Activated CD4-positive, alpha-beta T cell treated with anti-CD3 and anti-CD28 coated beads, Interleukin-2, amount 50 U/mL, for 1 hour (primary cell): ENCODE measurements around the gene ING5.

Source experiments
- DNase-seq: peaks from one replicate; pipeline ENCODE4 v3.0.0-alpha.2; 2020

The ING5 gene

DNA sequence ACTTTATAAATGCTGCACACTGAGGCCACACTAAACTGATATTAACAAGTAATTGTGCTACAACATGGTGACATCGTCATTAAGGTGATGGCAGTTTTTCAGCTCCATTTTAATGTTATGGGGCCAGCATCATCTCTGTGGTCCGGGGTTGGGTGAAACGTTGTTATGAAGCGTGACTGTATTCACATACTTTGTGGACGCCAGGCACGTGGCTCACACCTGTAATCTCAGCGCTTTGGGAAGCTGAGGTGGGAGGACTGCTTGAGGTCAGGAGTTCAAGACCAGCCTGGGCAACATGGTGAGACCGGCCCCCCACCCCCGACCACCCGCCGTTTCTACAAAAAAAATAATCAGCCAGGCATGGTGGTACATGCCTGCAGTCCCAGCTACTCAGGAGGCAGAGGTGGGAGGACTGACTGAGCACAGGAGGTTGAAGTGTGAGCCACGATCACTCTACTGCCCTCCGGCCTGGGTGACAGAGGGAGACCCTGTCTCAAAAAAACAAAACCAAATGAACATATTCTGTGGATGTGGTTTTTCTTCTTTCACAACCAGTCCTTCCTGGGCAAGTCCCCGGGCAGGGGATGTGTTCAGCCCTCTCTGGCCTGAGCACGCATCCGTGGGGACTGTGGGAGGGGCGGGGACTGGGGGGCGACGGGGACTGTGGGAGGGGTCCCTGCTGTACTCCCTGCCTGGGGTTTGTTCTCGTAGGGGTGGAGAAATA, 61.9 kb downstream of the ING5 start:
- DNase-seq: no peak

DNA sequence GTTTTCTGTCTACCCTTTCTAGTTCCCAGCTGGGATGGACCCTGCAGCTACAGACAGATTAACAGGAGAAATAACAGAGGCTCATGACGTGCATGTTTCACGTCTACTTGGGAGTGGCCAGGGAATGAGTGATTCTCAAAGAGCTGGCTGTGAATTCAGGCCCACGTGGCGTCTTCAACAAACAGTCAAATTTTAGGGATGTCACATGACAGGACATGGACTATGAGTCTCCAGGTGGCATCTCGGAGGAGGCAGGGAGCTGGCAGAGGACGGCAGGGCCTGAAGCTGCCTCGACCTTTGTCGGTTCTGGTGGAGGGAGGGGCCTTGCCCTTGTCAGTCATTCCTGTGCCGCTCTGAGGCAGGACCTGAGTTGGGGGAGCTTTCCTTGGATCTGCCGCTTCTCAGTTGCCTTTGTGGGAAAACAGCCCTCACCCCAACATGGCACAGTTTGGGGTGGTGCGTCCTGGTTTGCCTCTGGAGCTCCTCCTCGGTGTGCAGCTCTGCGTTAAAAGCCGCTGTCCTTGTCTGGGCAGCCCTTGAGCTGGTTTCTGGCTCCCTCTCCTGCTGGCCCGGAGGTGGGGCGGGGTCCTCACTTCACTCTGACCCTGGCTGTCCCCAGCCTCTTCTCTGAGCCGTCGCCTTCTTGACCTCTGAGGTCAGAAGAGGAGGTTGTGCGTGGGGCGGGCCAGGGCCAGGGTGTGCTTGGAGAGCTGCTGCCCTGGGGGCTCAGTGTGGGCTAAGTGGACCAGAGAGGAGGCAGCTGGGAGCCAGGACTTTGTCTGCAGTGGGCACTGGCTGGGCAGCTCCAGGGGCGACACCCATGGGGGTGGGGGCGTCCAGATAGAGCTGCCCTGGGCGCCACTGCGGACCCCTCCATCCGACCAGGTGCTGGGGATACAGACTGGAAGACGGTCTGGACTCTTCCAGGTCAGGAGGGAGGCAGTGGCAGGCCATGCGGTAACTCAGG, 62.7 kb downstream of the ING5 start:
- no peak for DNase-seq

DNA sequence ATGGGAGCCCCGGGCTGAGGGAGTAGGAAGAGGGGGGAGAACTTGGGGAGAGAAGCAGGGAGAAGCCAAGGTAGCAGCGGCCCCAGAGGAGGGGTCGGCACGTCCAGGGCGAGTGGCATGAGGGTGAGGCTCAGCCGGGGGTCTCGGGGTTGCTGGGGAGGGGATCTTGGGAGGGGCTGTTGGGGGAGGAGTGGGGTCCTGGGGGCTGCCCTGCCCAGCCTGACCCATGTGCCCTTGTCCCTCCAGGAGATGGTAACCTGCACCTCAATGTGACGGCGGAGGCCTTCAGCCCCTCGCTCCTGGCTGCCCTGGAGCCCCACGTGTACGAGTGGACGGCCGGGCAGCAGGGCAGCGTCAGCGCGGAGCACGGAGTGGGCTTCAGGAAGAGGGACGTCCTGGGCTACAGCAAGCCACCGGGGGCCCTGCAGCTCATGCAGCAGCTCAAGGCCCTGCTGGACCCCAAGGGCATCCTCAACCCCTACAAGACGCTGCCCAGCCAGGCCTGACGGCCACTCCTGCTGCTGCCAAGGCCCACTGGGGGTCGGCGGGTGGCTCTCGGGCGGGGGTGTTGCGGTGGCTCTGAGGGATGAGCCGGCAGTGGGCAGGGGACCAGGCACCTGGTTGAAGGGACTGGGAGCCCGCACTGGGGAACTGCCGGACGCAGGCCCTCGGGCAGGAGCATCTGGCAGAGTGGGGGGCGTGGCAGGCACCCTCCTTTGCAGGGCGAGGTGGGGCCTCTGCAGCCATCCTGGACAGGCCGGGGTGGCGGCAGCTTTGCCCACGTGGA, 65.8 kb downstream of the ING5 start:
- no peak for DNase-seq

DNA sequence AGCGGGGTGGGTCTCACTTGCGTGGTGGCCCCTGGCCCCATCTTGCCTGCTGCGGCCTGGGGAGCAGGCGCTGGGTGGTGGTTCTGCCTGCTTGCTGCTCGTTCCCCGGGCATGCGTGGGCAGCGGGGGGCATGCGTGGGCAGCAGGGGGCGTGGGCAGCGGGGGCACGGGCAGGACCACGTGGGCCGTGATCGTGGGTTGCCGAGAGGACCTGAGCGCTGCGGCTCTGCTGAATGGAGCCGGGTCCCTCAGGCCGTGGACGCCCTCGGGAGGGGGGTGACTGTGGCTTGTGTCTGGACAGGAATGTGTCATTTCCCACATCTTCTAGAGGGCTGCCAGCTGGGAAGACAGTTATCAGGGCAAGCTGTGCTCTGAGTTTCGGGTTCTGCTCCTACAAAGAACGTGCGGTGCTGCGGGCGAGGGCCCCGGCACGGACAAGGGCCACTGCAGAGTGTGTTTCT, 66.4 kb downstream of the ING5 start:
- no peak for DNase-seq

DNA sequence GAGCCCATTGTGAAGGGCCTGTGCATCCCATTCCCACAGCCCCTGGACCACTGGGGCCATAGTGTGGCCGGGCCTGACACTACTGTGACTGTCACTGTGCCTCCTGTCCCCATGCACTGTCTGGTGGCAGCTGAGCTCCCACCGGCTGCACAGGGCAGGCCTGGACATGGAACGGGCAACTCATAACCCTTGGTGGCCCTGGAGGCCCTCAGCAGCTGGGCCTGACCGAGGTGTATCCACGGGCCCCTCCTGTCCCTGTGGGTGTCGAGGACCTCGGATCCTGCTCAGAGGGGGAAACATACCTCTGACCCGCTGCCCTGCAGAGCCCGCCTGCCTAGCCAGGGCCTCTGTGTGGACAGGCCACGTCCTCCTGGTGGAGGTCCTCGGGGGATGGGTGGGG, 67.0 kb downstream of the ING5 start:
- DNase-seq: no peak

DNA sequence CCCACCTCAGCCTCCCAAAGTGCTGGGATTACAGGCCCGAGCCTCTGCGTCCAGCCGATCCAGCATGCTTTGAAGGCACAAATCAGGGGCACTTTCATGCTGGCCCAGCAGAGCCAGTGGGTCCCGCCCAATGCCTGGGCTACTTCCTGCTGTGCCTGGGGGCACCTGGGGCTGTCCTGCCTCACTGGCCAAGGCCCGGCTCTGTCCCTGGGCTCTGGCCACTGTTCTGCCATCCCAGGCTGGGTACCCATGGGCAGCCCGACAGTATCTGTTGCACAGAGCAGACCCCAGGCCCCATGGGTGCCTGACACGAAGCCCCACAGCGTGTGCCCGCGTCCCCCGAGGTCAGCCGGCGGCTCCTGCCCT, 68.0 kb downstream of the ING5 start:
- DNase-seq: no peak

DNA sequence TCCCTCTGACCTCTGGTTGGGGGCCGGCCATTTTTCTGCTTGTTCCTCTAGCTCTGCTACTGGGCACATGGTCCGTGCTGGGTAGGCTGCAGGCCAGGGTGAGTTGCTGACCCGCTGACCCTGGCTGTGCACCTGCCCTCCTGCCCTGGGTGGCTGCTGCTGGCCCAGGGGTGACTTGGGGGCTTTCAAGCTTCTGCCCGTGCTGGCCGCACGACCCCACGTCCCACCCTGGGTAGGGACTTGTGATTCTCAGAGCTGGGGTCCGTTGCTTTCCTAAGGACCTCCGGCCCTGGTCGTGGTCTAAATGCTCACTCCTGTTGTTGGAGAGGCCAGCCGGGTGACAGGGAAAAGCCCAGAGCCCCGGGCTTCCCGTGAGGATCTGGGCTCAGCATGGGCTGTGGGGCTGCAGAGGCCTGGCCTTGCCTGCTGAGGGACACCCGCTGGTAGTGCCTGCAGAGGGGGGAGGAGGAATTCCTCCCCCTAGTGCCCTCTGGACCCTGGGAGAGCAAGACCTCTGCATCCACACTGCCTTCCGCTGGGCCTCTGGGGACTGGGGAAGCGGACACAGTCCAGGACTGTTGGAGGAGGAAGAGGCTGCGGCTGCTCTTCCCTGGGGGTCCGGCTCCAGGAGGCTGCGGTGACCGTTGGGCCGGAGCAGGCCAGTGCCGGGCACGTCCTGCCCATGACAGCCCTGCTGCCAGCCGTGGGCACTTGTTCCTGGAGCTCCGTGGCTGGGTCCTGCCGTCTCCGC, 68.5 kb downstream of the ING5 start:
- DNase-seq: no peak

DNA sequence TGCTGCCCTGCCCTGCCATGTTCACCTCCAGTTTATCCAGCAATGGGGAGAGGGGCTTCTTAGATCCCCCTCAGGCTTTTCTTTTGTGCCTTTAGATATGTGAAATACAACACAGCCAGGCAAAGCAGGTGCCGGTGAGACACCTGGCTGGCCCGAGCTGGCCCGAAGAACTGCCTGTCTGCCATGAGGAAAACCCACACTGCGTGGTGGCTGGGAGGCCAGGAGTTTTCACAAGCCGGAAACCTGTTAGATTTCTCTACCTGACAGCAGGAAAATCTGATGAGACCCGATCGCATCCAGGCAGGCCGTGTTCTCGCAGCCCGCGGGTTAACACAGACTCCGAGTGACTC, 69.1 kb downstream of the ING5 start:
- no peak for DNase-seq

DNA sequence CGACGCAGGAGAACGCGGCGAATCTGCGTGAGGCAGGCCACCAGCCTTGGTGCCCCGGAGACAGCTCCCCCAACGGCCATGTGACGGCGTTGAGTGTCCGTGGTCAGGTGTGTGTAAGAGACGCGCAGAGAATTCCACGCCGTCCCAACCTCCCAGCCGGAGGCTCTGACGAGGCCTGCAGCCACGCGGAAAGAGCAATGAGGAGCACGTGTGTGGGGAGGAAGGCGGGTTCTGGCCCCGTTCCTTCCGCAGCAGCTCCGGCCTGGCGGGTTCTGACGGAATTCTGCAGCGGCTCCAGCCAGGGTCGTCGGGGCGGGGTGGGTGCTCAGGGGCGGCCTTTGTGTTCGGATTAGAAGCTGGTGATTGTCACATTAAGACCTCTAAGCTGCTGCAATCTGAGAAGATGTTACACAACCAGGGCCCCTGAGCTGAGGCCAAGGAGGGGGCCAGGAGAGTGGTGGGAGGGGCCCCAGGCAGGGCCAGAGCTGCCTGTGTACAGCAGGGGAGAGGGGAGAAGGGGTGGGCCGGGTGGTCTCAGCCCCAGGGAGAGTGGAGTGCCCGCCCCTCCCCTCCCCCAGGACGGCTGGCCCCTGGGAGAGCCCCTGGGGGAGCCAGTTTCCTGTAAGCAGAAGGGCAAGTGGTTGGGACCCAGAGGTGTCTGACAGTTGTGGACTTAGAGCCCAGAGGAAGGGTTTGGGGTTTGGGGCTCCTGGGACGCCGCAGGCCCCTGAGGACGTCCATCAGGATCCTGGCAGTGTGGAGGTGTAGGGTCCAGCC, 69.6 kb downstream of the ING5 start:
- no peak for DNase-seq

DNA sequence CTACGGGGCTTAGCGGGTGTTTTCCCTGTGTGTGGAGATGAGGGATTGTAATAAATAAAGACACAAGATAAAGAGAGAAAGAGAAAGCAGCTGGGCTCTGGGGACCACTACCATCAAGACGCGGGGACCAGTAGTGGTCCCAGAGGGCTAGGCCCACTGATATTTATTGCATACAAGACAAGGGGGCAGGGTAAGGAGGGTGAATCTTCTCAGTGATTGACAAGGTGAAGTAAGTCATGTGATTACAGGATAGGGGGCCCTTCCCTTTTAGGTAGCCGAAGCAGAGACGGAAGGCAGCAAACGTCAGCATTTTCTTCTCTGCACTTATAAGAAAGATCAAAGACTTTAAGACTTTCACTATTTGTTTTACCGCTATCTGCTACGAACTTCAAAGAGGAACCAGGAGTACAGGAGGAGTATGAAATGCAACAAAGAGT, 70.2 kb downstream of the ING5 start:
- DNase-seq: no peak

DNA sequence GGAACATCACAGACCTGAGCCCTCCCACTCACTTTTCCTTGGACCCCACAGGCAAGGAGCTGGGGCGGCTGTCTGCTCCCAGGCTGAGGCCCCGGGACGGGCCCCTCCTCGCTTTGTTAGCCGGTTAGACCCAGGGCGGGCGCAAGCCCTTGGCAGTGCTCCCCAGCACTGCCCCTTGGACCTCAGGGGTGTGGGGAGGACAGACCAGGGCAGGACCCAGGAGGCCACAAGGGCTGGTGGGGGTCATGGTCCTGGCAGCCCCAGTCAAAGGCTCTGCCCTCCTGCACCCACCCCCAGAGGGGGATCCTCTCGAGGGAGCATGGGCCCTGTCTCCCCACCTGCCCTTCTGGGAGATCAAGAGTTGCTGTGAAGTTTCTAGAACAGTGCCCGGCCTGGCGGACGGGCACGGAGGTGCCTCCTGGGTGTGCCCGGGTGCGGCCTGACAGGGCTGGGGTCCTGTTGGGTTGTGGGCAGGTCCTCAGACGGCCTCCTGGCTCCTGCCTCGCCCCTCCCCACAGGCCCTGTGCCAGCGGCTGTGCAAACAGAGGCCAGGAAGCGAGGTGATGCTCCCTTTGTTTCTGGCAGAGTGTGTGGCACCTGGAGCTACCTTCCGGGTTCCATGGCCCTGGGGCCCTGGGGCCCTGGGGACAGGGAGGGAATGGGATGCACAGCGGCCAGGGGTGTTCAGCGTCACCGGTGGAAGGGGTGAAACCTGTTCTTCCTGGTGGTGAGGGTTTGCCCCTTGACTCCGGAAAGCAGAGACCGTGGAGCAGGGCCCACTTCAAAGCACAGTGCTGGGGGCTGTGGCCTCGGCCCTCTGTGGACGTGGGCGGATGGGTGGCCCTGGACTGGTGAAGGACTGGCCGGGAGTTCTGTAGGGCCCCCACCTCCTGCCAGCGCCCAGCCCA, 71.9 kb downstream of the ING5 start:
- no peak for DNase-seq

DNA sequence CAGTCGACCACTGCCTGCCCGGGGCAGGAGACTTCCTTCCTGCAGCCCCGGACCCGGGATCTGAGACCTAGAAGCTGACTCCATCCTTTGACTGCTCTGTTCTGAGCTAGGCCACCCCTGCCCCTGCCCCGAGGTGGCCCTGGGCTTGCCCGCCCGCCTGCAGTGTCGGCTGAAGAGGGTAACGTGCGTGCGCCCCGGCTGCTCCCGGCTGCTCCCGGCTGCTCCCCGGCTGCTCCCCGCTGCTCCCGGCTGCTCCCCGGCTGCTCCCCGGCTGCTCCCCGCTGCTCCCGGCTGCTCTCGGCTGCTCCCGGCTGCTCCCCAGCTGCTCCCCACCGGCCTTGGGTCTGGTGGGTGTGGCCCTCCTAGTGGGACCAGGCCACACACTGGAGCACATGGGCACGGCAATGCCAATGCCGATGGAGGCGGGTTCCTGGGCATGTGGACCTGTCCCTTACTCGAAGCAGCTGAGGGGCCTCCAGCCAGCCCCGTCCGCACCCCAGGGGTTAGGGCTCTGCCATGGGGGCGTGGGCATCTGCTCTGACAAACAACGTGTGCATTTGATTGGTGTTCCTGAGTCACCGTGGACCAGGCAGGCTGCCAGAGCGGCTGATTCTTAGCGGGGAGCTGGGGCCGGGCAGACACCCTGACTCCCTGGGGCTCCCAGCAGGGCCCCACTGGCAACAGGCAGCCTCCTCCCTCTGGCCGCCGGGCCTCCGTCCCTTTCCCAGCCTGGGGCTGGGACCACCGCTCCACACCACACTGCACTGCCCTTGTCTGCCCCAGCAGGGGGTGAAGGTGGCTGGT, 72.8 kb downstream of the ING5 start:
- DNase-seq: no peak

DNA sequence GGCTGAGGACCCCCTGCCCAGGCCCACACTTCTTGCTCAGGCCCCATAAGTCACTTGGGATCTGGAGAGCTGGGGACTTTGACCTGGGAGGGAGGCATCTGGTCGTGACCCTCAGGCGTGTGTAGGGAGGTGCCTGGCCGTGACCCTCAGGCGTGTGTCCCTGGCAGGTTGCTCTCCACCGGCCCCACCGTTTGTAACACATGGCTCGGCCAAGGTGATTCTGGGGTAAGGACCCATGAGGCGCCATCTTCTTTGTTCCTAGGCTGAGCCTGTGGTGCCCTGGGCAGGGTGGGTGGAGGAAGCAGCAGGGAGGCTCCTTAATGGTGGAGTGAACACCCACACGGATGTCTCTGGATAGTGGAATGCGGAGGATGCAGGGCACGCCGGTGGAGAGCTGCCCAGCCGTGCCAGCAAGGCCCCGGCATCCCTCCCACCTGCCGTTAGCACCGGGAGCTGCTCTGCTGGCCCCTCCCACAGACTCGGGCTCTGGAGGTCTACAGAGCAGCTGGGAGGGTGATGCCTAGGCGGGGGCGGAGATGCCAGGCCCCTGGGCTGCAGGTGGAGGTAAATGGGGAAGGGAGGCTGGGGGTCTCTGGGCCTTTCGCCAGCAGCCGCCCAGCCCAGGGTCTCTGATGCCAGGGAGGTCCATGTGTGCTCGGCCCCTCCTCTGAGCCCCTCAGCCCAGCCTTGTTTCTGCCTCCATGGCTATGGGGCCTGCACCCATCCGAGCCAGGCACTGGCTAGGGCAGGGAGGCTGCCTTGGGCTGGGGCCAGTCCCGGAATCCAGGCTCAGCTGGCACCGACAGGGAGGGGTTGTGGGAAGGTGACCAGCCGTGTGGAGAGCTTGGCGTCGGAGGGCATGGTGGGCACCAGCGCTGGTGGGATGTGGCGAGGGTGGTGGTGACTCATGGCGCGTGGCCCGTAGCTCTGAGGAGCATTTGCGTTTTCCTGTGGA, 73.7 kb downstream of the ING5 start:
- DNase-seq: no peak

DNA sequence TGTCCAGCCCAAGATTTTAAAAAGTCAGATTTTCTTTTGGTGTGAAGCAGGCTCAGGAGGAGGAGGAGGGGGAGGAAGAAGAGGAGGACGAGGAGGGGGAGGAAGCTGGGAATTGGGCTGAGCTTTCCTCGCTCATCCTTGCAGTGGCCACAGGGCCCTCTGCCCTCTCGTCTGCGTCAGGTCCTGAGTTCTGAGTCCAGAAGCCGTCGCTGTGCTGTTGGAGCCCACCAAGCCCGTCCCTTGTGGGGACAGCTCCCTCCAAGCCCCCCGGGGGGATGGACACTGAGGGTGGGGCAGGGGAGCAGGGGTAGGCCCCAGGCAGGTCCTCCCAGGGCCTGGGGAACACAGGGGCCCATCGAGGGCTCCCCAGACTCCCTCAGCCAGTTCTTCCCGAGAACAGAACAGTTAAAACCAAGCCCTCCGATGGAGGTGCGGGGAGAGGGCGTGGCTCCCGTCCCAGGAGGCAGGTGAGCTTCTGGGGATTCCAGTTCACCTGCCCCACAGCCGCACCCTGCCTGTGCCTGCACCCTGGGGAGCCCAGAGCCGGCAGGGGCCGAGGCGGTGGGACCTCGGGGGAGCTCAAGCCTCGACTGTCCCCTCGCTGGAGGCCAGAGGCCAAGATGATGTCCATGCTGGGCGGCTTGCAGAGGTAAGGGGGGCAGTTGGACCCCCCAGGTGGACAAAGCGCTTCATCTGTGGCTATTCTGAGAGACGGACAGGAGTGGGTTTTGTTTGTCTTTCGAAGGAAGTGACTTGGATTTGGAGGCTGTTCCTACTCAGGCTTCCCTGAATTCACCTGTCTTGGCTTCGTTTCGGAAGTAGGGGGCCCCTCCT, 74.7 kb downstream of the ING5 start, which contains the start of gene GAL3ST2:
Gene GAL3ST2 (plus strand): TSS at position 487 of the 834 bp plus-strand sequence. CDS start 134 bp downstream, at position 621.
- DNase-seq: no peak

DNA sequence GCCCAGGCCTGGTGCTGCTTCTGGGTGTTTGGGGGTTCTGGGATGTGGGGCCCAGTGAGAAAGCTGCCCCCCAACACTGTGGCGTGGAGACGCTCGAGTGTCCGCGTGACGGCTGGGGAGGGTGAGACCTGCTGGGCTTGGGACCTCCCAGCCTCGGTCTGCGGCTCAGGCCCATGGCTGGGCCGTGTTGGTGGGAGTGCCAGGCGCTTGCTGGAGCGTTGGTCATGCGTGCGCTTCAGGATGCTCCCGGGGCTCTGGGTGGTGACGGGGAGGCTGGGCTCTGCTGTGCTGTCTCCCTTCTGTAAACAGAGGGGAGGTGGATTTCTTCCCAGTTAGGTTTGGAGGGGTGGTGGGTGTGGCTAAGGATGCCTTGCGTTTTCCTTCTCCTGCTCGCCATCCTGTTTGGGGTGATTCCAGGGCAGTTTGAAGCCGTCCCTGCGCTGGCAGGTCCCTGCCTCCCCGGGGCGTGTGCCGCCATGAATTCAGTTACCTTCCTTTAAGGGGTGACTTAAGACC, 75.4 kb downstream of the ING5 start:
- no peak for DNase-seq

DNA sequence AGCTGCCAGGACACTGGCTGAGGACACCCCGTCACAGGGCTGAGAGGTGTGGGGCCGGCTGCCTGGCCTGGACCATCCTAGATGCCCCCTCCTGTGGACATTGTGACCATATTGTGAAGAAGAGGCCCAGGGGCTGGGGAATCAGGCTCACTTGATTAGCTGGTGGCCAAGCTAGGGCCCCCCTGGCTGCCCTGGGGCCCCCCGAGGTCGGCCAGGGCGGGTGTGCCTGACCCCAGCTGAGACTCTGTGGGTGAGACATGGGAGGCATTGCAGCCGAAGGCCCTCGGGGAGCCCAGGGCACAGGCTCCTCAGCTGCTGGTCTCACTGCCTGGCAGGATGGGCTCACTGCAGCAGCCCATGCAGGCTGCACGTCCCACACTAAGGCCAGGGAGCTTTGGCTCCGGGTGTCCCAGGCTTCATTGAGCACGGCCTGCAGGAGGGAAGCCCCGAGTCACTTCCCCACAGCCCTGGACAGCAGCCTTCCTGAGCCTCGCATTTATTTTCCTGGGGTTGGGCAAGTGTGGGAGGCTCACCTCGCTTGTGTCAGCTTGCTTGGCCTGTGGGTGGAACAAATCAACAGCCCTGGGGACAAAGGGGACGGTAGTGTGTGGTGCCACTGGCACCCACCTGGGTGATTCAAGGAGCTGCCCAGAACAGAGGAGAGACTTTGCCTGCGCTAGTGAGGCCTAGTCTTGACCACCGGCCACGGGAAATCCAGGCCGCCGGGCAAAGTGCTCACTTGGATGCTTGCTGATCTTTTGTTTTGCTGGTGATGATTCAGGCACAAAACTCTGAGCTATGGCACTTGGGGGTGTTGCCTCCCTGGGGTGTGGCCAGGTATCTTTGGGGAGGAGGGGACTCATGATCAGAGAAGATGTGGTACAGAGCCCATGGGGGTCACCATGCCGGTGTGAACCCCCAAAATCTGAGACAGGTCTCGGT, 76.1 kb downstream of the ING5 start:
- DNase-seq: no peak
